Astrocyte (in vitro differentiated cells and primary cell): ENCODE results near the gene TTYH3. TPM values are rescaled to one million over a fixed set of nuclear protein-coding genes. Genes with fewer than 3 reads are reported as not detected.

Source experiments
- DNase-seq: peaks from one replicate; pipeline ENCODE4 v3.0.0-alpha.2; 2010; ENCODE audit warnings: low read depth
- FAIRE-seq: peaks from 2 replicates; lab custom pipeline; 2011; peaks lifted over from hg19 to GRCh38; lab: Jason Lieb, UNC
- H2AFZ ChIP-seq: 2 replicates; pipeline ENCODE4 v1.6.0; 2012; ENCODE audit warnings: low read depth, low read length, inconsistent platforms
- H3K27ac ChIP-seq: 2 replicates; pipeline ENCODE4 v1.5.1; 2011; ENCODE audit warnings: low read depth, low read length, inconsistent platforms
- H3K27me3 ChIP-seq: 2 replicates; pipeline ENCODE4 v1.6.0; 2011; ENCODE audit warnings: low read length, inconsistent platforms; ENCODE audit not compliant: insufficient read depth
- H3K36me3 ChIP-seq: 2 replicates; pipeline ENCODE4 v1.5.1; 2011; ENCODE audit warnings: low read length, inconsistent platforms; ENCODE audit not compliant: insufficient read depth
- H3K4me1 ChIP-seq: 2 replicates; pipeline ENCODE4 v1.5.1; 2011; ENCODE audit warnings: low read length, inconsistent platforms; ENCODE audit not compliant: insufficient read depth
- H3K4me2 ChIP-seq: 2 replicates; pipeline ENCODE4 v1.6.0; 2012; ENCODE audit warnings: low read length, inconsistent platforms
- H3K4me3 ChIP-seq: 2 replicates; pipeline ENCODE4 v1.5.1; 2011; ENCODE audit warnings: low read depth, mild to moderate bottlenecking, low read length, inconsistent platforms; ENCODE audit not compliant: insufficient read depth
- H3K79me2 ChIP-seq: 2 replicates; pipeline ENCODE4 v1.6.0; 2012; ENCODE audit warnings: mild to moderate bottlenecking, low read length, inconsistent platforms; ENCODE audit not compliant: insufficient read depth
- H3K9ac ChIP-seq: 2 replicates; pipeline ENCODE4 v1.6.0; 2012; ENCODE audit warnings: mild to moderate bottlenecking, low read length, inconsistent platforms
- H3K9me3 ChIP-seq: 2 replicates; pipeline ENCODE4 v1.5.1; 2012; ENCODE audit warnings: low read depth, mild to moderate bottlenecking, low read length, inconsistent platforms; ENCODE audit not compliant: insufficient read depth
- H4K20me1 ChIP-seq: 2 replicates; pipeline ENCODE4 v1.6.0; 2012; ENCODE audit warnings: low read length, inconsistent platforms; ENCODE audit not compliant: insufficient read depth
- H3K27ac Mint-ChIP-seq: one replicate; pipeline ENCODE4 v1.8.0; 2021; ENCODE audit warnings: mild to moderate bottlenecking, mixed read lengths; ENCODE audit not compliant: unreplicated experiment
- H3K27me3 Mint-ChIP-seq: one replicate; pipeline ENCODE4 v1.8.0; 2021; ENCODE audit warnings: low read depth, mixed read lengths; ENCODE audit not compliant: unreplicated experiment
- H3K36me3 Mint-ChIP-seq: one replicate; pipeline ENCODE4 v1.8.0; 2021; ENCODE audit warnings: low read depth, mixed read lengths; ENCODE audit not compliant: unreplicated experiment
- H3K4me1 Mint-ChIP-seq: one replicate; pipeline ENCODE4 v1.8.0; 2021; ENCODE audit warnings: low read depth, mixed read lengths; ENCODE audit not compliant: unreplicated experiment
- H3K4me3 Mint-ChIP-seq: one replicate; pipeline ENCODE4 v1.8.0; 2021; ENCODE audit warnings: mild to moderate bottlenecking, moderate library complexity, mixed read lengths; ENCODE audit not compliant: unreplicated experiment
- H3K9me3 Mint-ChIP-seq: one replicate; pipeline ENCODE4 v1.8.0; 2021; ENCODE audit warnings: mild to moderate bottlenecking, mixed read lengths; ENCODE audit not compliant: unreplicated experiment
- EZH2 ChIP-seq: IDR thresholded peaks from 2 replicates; pipeline ENCODE4 v1.6.1; 2012; ENCODE audit warnings: mild to moderate bottlenecking, low read length, inconsistent platforms; ENCODE audit not compliant: insufficient read depth
- total RNA-seq: library from RNA; stranded (reverse); gene quantifications from 2 replicates; pipeline ENCODE4 v1.2.1, GENCODE V29; 2021
- TF ChIP-seq, protein P1 (sequence below): IDR thresholded peaks from 2 replicates; pipeline ENCODE4 v1.5.1; 2011; ENCODE audit warnings: low read depth, mild to moderate bottlenecking, inconsistent platforms, low read length, moderate library complexity; ENCODE audit not compliant: insufficient read depth

Gene TTYH3
- total RNA-seq, 1 donor from 2014 or later: 273 TPM

DNA sequence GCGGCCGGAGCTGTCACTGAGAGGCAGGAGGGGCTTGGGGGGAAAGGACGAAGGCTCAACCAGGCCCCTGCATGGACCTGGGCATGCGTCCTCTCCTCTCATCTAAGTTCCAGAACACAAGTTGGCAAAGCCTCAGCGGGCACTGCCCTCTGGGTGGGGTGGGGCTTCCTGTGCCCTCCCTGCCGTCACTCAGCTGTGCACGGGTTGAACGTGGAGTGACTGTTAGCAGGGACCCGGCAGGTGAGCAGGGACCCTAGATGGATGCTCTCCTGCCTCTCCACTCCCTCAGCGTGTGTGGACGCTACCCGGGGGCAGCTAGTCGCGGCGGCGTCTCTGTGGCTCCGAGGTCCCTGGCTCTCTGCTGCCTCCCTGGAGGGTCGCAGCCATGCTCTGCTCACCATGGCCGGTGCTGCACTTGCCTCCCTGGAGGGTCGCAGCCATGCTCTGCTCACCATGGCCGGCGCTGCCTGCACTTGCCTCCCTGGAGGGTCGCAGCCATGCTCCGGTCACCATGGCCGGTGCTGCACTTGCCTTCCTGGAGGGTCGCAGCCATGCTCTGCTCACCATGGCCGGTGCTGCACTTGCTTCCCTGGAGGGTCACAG, 36.4 kb upstream of the TTYH3 start:
- H3K27ac Mint-ChIP-seq: no peak overlapping the region
- H4K20me1 ChIP-seq: no peaks in the 10 kb centered on the region
- no peaks in the 10 kb centered on the region for H3K27me3 ChIP-seq
- no peak overlapping the region for H3K4me3 Mint-ChIP-seq
- no peak for TF ChIP-seq EZH2
- TF ChIP-seq, protein P1, sequence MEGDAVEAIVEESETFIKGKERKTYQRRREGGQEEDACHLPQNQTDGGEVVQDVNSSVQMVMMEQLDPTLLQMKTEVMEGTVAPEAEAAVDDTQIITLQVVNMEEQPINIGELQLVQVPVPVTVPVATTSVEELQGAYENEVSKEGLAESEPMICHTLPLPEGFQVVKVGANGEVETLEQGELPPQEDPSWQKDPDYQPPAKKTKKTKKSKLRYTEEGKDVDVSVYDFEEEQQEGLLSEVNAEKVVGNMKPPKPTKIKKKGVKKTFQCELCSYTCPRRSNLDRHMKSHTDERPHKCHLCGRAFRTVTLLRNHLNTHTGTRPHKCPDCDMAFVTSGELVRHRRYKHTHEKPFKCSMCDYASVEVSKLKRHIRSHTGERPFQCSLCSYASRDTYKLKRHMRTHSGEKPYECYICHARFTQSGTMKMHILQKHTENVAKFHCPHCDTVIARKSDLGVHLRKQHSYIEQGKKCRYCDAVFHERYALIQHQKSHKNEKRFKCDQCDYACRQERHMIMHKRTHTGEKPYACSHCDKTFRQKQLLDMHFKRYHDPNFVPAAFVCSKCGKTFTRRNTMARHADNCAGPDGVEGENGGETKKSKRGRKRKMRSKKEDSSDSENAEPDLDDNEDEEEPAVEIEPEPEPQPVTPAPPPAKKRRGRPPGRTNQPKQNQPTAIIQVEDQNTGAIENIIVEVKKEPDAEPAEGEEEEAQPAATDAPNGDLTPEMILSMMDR: no peak
- H3K4me1 Mint-ChIP-seq: no peaks in the 10 kb centered on the region
- H3K79me2 ChIP-seq: no peaks in the 10 kb centered on the region
- no peak overlapping the region for H3K27ac ChIP-seq
- H3K27me3 Mint-ChIP-seq: no peaks in the 10 kb centered on the region
- DNase-seq (no peak), FAIRE-seq (no peak)
- H3K4me3 ChIP-seq: no peak overlapping the region
- no peaks in the 10 kb centered on the region for H3K9me3 ChIP-seq
- no peak overlapping the region for H3K9ac ChIP-seq
- no peak overlapping the region for H3K4me2 ChIP-seq
- H3K36me3 Mint-ChIP-seq: peaks cover 29% of the 10 kb centered on the region
- no peak overlapping the region for H2AFZ ChIP-seq
- H3K4me1 ChIP-seq: no peaks in the 10 kb centered on the region
- H3K36me3 ChIP-seq: peaks cover 9% of the 10 kb centered on the region
- H3K9me3 Mint-ChIP-seq: no peaks in the 10 kb centered on the region

DNA sequence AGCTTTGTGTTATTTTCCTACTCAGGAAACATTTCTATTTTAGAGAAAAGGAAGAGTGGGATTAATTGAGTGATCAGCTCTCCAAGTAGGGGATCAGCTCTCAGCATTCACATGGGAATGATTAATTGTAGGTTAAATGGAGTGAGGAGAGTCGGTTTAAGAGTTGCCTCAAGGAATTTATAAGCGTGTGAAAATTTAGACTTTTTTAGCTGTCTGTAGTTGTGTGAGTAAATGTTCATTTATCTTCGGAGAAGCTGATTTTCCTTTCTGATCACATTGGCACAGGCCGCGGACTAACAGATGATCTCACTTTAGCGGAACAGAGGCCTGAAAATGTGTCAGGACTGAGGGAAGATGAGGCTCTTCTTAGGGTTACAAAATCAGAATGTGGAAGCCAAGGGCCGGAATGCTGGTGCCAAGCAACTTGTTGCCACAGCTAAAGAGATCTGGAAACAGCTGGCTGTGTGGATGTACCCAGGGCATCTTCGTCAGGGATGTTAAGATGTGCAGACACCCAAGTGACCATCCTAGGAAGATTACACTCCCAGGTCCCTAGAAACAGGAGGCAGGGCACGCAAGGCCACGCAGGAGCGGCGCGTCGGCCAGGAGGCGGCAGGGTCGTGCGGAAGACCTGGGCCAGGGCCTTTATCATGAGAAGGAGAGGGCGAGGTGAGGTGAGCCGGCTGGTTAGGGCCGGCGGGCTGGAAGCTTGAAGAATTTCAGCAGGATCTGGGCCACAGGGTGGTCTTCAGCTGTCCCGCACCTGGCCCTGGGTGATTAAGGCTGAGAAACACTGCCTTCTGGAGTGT, 35.1 kb upstream of the TTYH3 start:
- Mint-ChIP-seq H3K27ac (no peak overlapping the region), H3K4me3 (no peak overlapping the region), H3K36me3 (peaks cover 27% of the 10 kb centered on the region), H3K4me1 (no peaks in the 10 kb centered on the region), H3K9me3 (no peaks in the 10 kb centered on the region), H3K27me3 (no peaks in the 10 kb centered on the region)
- FAIRE-seq: no peak
- Histone ChIP-seq H2AFZ (no peak overlapping the region), H3K36me3 (peaks cover 6% of the 10 kb centered on the region), H3K27ac (no peak overlapping the region), H3K4me3 (no peak overlapping the region), H3K9ac (no peak overlapping the region), H3K4me2 (no peak overlapping the region), H3K4me1 (no peaks in the 10 kb centered on the region), H4K20me1 (no peaks in the 10 kb centered on the region), H3K27me3 (no peaks in the 10 kb centered on the region), H3K79me2 (no peaks in the 10 kb centered on the region), H3K9me3 (no peaks in the 10 kb centered on the region)
- no peak for DNase-seq
- TF ChIP-seq, protein P1: no peak
- no peak for TF ChIP-seq EZH2

GRCh38 chr7:2597273-2597640, 34.5 kb upstream of the TTYH3 start:
- H3K4me3 ChIP-seq: no peak overlapping the region
- H3K27me3 Mint-ChIP-seq: no peaks in the 10 kb centered on the region
- no peaks in the 10 kb centered on the region for H4K20me1 ChIP-seq
- no peak overlapping the region for H3K27ac Mint-ChIP-seq
- TF ChIP-seq EZH2: no peak
- TF ChIP-seq, protein P1: no peak
- peaks cover 27% of the 10 kb centered on the region for H3K36me3 Mint-ChIP-seq
- DNase-seq (no peak), FAIRE-seq (no peak)
- no peaks in the 10 kb centered on the region for H3K4me1 ChIP-seq
- H3K27ac ChIP-seq: no peak overlapping the region
- no peak overlapping the region for H3K9ac ChIP-seq
- no peak overlapping the region for H2AFZ ChIP-seq
- H3K79me2 ChIP-seq: no peaks in the 10 kb centered on the region
- H3K4me1 Mint-ChIP-seq: no peaks in the 10 kb centered on the region
- peaks cover 5% of the 10 kb centered on the region for H3K36me3 ChIP-seq
- H3K4me3 Mint-ChIP-seq: no peak overlapping the region
- H3K27me3 ChIP-seq: no peaks in the 10 kb centered on the region
- no peaks in the 10 kb centered on the region for H3K9me3 ChIP-seq
- H3K9me3 Mint-ChIP-seq: no peaks in the 10 kb centered on the region
- H3K4me2 ChIP-seq: no peak overlapping the region
